ENCODE measurements around the gene UFD1. TPM values are rescaled to one million over a fixed set of nuclear protein-coding genes. Genes with fewer than 3 reads are reported as not detected.

The UFD1 gene
- total and polyA plus RNA-seq, 9 of the 15 experiments (the other 6 are each of a cell fraction or from before 2014, with no cell fraction given): 238 to 645 (median 363) TPM

DNA sequence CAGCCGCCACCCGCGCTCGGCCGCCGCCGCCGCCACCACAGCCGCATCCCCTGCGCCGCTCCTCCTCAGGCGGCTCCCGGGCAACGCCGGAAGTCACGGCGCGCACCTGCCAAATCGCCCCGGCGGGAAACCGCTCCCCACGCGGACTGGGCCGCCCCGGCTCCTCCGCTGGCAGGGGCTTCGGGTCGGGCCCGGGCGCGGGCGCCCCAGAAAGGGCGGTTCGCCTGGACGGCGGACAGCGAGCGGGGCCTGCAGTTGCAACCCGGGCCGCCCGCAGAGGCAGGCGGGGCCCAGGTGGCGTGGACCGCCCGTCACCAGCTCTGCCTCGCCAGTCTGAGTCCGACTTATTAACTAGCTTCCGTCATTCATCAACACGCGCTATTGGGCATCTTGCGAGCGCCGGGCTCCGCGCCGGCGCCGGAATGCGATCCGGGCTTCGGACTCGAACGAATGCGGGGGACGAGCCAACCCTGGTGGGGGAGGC, 47.3 kb downstream of the UFD1 start, which contains the start of gene HIRA (continued):
- TF ChIP-seq, protein P1, sequence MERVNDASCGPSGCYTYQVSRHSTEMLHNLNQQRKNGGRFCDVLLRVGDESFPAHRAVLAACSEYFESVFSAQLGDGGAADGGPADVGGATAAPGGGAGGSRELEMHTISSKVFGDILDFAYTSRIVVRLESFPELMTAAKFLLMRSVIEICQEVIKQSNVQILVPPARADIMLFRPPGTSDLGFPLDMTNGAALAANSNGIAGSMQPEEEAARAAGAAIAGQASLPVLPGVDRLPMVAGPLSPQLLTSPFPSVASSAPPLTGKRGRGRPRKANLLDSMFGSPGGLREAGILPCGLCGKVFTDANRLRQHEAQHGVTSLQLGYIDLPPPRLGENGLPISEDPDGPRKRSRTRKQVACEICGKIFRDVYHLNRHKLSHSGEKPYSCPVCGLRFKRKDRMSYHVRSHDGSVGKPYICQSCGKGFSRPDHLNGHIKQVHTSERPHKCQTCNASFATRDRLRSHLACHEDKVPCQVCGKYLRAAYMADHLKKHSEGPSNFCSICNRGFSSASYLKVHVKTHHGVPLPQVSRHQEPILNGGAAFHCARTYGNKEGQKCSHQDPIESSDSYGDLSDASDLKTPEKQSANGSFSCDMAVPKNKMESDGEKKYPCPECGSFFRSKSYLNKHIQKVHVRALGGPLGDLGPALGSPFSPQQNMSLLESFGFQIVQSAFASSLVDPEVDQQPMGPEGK (CRISPR knock-in tag; IDR thresholded peaks at IDR 0.05; ENCODE audit: borderline replicate concordance): no peak
- TF ChIP-seq NCOA2 (IDR thresholded peaks at IDR 0.05; ENCODE audit: partially characterized antibody in 2 of 2): no peak
- no peak for TF ChIP-seq TRIM24 (IDR thresholded peaks at IDR 0.05)
- no peak for TF ChIP-seq NFRKB (IDR thresholded peaks at IDR 0.05; ENCODE audit: low read depth)
- TF ChIP-seq, protein P2, sequence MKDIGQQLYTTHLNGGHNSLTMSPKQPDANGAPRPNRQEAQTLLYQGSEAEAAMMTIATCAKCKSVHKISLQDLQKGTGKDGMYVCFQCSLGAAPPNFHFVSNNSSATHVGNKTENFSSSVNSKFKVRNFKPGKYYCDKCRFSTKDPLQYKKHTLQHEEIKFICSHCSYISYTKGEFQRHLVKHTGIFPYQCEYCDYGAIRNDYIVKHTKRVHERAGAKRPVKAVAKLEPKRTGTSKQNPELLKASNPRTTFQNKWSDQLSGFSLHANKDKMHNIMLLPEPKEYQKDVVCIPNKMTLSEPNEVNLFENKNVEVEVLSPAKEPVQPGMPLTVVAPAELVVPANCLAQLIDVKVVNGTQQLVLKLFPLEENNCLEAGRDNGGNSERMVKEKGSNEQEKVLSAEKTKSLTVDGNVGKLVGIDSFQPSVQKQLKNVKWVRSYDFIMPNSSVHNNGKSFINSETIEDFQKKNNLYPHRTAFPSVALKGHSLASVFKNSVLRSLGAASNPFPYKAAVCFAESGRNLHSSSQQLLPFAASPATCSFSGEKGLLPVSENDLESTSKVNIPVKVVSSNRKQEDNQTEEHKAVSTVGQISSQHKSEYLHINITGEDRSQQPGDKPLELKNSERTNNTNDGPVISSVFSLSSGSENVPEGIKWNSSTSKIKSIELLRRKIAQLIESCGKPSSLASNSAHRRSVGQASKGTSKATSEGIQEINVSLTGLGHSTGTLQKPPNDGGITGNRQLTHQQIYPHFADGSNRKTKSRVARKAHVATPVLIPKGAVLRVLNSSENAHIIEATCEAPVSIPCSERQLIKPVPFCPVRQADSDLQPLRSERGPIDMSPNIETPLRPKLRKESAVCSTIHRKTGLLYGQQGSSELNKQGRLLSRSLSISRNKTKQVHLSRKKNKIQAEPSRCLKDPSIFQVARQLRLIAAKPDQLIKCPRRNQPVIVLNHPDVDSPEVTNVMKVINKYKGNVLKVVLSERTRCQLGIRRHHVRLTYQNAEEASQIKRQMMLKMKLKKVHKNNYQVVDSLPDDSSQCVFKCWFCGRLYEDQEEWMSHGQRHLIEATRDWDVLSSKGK (CRISPR knock-in tag; IDR thresholded peaks at IDR 0.05): no peak
- no peak for TF ChIP-seq CC2D1A (IDR thresholded peaks at IDR 0.05)
- TF ChIP-seq TEAD2 (tag; IDR thresholded peaks at IDR 0.05): peak; percentile 33; the same call in 1 of the 2 replicates
- no peak for TF ChIP-seq KDM4B (IDR thresholded peaks at IDR 0.05; ENCODE audit: borderline replicate concordance in 2 of 2, low read depth in 1 of 2)
- no peak for TF ChIP-seq ZNF316 (IDR thresholded peaks at IDR 0.05)
- TF ChIP-seq, protein P3, sequence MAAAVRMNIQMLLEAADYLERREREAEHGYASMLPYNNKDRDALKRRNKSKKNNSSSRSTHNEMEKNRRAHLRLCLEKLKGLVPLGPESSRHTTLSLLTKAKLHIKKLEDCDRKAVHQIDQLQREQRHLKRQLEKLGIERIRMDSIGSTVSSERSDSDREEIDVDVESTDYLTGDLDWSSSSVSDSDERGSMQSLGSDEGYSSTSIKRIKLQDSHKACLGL (CRISPR knock-in tag; IDR thresholded peaks at IDR 0.05; ENCODE audit: borderline replicate concordance, poor library complexity, severe bottlenecking): peak; percentile 87
- TF ChIP-seq IRF2 (CRISPR knock-in tag; IDR thresholded peaks at IDR 0.05): no peak
- TF ChIP-seq BCL6 (CRISPR knock-in tag; IDR thresholded peaks at IDR 0.05): no peak; the same call in 1 of the 2 replicates
- no peak for TF ChIP-seq ZNF589 (CRISPR knock-in tag; IDR thresholded peaks at IDR 0.05; ENCODE audit: low read depth)
- no peak for TF ChIP-seq ZNF644 (tag; IDR thresholded peaks at IDR 0.05; ENCODE audit: low read depth)
- TF ChIP-seq, protein P4, sequence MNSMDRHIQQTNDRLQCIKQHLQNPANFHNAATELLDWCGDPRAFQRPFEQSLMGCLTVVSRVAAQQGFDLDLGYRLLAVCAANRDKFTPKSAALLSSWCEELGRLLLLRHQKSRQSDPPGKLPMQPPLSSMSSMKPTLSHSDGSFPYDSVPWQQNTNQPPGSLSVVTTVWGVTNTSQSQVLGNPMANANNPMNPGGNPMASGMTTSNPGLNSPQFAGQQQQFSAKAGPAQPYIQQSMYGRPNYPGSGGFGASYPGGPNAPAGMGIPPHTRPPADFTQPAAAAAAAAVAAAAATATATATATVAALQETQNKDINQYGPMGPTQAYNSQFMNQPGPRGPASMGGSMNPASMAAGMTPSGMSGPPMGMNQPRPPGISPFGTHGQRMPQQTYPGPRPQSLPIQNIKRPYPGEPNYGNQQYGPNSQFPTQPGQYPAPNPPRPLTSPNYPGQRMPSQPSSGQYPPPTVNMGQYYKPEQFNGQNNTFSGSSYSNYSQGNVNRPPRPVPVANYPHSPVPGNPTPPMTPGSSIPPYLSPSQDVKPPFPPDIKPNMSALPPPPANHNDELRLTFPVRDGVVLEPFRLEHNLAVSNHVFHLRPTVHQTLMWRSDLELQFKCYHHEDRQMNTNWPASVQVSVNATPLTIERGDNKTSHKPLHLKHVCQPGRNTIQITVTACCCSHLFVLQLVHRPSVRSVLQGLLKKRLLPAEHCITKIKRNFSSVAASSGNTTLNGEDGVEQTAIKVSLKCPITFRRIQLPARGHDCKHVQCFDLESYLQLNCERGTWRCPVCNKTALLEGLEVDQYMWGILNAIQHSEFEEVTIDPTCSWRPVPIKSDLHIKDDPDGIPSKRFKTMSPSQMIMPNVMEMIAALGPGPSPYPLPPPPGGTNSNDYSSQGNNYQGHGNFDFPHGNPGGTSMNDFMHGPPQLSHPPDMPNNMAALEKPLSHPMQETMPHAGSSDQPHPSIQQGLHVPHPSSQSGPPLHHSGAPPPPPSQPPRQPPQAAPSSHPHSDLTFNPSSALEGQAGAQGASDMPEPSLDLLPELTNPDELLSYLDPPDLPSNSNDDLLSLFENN (IDR thresholded peaks at IDR 0.05; ENCODE audit: low read depth in 2 of 2, low read length in 2 of 2): peak in 1 of 2 experiments; percentile 79; a peak in 1 of 4 replicates
- TF ChIP-seq SMAD1 (IDR thresholded peaks at IDR 0.05; ENCODE audit: low read depth, low read length, partially characterized antibody): peak; percentile 80
- TF ChIP-seq XRCC5 (IDR thresholded peaks at IDR 0.05; ENCODE audit: low read depth, low read length): no peak
- TF ChIP-seq NCOR1 (IDR thresholded peaks at IDR 0.05): no peak
